DMS53 (cell line): Measurements from ENCODE around the gene NWD2.
"Not testable (repeated sequence)": the region's sequence is repeated elsewhere in the genome, so short reads cannot be mapped to it uniquely, and the experiment has no call there.

Source experiments
- DNase-seq: peaks from one replicate; lab custom pipeline; 2025; lab: John Stamatoyannopoulos, UW

Gene NWD2

DNA sequence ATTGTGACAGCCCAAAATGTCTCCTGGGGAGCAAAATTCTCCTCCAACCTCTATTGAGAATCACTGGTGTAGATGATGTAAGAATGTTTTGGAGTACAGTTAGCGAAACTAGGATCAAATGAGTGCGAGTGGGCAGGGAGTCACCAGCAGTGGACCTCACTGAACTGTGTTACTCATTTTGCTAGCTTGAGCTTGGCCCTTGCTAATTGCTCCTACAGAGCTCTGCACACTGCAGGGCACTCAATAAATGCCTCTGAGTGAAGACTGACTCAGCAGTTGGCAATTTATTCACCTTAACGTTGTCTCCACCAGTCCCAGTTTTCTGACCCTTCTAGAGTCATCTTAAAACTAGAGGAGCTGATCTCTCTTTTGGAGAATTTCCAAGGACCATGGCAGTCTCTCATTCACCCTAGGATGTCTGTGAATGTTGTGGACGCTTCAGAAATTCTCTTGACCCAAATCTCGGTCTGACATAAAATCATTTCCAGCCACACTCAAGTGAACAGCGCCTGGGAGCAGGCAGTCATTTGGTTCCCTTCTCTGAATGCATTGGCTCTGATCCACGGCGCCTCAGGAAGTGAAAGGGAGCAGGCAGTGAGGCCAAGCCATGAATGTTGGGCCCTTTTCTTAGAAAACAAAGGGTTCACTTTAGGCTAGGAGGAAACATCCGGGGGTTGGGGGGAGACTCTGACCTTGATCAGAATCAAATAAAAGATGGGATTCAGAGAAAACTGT is 148.1 kb downstream of the NWD2 start:
- no peak for DNase-seq

DNA sequence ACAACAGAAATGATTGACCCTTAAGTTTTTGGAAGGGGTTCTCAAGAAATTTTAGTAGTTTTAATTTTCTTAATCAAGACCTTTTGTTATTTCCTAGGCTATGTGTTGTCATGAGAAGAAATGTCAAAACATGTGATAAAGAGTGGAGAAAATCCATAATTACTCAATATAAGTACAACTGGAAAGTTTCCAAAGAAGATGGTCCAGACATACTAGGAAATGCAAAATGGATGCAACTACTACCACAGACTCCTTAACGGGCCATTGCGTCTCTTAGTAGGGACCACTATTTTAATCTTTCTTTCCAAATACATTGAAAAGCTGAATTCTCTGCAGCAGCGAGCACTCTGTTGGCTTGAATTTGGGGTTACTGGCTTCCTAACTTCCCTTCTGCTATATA is 148.8 kb downstream of the NWD2 start:
- DNase-seq: no peak

- DNase-seq: no peak
Observed at GRCh38 chr4:37393889-37394288, 149.3 kb downstream of the NWD2 start.

DNA sequence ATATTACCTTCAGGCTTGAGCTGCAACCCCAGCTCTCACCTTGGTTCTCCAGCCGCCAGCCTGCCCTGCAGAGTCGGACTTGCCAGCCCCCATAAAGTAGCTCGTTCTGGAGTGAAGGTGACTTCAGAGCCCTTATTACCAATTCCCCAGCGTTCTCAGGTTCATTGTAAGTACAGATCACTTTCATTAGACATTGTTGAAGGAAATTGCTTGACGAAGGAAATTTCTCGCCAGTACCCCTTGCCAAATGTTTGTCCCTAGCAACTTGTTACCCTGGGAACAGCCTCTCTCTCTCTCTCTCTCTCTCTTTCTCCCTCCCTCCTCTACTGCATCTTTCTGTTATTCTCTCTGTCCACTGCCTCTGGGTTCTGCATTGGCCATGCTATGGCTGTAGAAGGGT is 153.0 kb downstream of the NWD2 start:
- DNase-seq: no peak

DNA sequence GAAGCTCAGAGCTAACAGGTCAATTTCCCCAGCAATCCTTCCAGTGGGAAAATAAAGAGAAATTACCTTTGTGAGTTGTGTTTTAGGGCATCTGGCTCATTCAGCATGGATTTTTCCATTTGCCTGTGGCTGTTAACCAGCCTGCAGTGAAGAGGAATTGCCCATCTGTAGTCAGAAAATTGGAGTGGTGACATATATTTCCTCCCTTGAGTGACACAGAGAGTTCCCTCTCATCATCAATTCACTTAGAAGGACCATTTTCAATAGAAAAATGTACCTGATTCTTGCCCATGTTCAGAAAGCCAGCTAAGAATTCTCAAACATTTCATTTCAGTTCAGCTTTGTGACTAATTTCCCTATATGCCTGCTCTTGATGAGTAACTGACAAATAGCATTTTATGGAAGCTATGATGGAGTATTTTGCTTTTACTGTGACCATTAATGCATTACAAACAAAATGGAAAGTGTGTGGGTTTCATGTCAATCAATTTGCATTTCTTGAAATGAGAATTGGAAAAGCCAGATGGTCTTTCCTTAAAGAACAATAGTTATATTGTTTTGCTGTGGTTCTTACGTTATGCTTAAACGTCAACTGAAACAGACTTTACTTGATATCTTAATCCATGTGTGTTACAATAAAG is 155.8 kb downstream of the NWD2 start:
- DNase-seq: no peak

DNA sequence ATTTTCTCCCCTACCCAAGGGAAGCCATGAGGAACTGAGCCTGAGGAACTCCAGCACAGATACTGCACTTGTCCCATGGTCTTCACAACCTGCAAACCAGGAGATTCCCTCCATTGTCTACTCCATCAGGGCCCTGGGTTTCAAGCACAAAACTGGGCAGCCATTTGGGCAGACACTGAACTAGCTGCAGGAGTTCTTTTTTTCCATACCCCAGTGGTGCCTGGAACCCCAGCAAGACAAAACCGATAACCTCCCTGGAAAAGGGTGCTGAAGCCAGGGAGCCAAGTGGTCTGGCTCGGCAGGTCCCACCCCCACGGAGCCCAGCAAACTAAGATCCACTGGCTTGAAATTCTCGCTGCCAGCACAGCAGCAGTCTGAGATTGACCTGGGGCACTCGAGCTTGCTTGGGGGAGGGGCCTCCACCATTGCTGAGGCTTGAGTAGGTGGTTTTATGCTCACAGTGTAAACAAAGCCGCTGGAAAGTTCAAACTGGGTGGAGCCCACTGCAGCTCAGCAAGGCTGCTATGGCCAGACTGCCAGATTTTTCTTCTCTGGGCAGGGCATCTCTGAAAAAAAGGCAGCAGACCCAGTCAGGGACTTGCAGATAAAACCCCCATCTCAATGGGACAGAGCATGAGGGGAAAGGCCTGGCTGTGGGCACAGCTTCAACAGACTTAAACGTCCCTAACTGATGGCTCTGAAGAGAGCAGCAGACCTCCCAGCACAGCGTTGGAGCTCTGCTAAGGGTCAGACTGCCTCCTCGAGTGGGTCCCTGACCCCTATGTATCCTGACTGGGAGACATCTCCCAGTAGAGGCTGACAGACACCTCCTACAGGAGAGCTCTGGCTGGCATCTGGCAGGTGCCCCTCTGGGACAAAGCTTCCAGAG is 163.6 kb downstream of the NWD2 start:
- peak; percentile 83 for DNase-seq

GRCh38 chr4:37413612-37414011 is 169.1 kb downstream of the NWD2 start:
- not testable (repeated sequence) for DNase-seq

DNA sequence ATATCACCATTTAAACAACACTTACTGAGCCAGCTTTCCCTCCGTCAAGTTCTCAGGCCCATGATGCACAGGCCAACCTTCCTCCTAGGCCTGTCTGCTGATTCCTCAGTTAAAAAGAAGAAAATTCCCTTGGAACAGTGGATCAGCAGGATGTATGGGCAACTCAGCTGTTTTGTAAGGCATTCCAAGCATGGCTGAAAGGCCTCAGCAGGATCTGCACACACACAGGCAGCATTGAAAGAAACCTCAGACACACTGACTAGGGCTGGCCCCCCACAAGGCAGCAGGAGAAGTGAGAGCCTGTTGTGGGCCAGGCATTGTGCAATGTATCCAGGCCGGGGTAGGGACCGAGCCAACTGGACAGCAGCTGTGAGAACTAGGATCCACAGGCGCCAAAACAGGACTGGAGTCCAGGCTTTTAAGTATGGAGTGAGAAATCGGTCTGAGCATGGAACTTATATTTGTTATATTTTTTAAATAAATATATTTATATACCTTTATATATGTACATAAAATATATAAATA is 171.4 kb downstream of the NWD2 start:
- DNase-seq: no peak

DNA sequence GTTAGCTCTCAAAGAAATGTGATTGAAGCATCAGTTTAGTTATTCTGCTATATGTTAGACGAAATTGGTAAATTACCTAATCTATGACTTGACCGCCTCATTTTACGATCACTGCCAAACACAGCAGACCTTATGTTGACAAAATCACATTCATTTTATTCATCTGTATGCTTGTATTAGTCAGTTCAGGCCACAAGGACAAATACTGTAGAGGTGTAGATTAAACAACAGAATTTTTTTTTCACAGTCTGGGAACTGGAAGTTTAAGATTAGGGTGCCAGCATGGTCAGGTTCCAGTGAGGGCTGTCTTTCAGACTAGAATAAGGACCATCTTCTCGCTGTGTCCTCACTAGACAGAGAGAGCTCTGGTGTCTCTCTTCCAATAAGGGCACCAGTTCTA is 177.1 kb downstream of the NWD2 start:
- peak; percentile 40 for DNase-seq

DNA sequence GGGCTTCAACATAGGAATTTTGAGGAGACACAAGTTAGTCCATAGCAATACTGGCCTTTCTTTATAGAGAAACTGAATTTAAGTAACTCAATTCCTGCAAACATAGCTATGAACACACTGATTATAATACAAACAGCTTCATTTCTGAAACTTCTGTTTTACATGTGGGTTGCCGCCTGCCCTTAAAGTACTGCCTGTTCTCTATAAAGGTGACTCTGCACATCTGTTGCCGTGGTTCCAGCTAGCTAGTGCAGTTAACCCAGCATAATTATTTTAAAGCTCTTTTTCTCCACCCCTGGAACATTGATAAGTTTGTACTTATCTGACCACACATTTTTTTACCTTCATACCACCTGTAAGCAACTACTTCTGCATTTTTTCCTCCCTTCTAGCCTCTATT is 177.6 kb downstream of the NWD2 start:
- DNase-seq: peak; percentile 70

DNA sequence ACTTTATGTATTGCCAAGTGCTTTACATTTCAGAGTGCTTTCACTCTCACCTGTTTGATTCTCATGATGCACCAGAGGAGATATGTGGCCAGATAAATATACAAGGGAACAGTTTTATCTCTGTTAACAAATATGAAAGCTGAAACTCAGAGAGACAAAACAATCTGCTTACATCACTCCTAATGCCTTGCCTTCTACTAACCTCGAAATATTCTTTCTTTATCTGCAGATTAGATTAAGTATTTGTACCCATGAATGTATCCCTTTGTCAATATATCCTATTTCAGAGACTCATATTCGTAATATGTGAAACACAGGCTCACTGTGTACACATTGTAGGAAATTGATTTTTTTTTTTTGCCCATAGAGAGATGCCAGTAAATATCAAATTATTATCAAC is 178.1 kb downstream of the NWD2 start:
- DNase-seq: peak; percentile 92

DNA sequence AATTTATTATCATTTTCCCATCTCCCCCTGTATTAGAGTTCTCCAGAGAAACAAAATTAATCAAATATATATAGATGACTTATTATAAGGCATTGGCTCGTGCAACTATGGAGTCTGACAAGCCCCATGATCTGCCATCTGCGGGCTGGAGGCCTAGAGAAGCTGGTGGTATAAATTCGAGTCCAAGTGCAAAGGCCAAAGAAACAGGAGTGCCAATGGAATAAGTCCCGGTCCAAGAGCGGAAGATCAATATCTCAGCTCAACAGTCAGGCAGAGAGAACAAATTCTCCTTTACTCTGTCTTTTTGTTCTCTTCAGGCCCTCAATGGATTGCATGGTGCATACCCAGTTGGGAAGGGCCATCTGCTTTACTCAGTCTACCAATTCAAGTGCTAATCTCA is 178.8 kb downstream of the NWD2 start:
- DNase-seq: no peak

GRCh38 chr4:37424753-37425152 is 180.2 kb downstream of the NWD2 start:
- peak; percentile 42 for DNase-seq

DNA sequence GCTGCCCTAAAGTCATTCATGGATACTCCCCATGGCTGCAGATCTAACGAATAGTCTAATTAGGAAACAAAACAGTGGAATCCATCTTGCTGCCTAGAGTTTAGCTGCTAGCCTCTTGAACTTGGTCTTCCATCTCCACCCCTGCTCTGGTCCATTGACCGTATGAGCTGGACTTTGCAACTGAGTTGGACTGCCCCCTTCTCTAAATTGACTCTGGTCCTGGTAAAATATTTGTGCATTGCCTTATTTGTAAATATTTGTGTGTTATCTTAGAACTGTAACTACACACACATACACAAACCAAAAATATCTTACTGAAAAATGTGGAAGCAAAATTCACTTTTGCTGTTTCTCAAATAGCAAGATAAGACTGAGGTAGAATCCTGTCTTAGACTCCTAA is 181.3 kb downstream of the NWD2 start:
- no peak for DNase-seq

DNA sequence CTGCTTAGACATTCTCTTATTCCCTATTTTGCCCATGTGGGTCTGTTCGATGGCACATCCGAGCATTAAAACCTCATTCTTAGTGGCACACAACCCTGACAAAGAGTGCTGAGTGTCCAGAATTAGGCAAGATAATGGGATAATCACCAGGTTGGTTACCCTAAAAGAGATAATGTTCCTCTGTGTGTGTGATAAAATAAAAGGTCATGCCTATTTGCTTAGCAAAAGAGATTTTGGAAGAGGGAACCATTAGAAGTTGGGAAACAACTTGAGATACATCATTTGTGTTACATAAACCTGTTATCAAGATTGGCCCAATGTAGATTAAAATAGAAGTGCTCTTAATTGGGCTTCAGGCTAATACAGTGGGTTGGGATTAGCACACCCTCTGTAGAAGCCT is 182.7 kb downstream of the NWD2 start:
- no peak for DNase-seq

- peak; percentile 50 for DNase-seq
Observed at GRCh38 chr4:37429906-37430305, 185.4 kb downstream of the NWD2 start.

DNA sequence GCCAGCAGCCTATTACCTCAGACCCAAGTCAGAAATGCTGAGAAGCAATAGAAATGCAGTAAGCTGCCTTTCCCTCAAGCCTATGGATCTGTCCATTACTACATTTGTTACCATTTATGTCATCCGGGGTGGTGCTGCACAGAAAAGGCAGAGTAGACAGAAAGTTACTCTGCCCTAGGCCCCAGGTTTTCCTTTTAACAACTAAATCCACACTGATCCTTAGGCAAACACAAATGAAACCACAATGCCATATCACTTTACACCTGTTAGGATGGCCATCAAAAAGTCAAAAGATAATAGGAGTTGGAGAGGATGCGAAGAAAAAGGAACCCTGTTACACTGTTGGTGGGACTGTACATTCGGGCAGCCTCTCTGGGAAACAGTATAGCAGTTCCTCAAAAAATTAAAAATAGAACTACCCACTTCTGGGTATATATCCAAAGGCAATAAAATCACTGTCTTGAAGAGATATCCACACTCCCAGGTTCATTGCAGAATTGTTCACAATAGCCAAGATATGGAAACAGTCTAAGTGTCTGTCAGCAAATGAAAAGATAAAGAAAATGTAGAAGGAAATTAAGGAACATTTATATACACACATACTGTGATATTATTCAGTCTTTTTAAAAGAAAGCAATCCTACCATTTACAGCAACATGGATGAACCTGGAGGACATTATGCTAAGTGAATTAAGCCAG is 186.3 kb downstream of the NWD2 start:
- DNase-seq: peak; percentile 96

DNA sequence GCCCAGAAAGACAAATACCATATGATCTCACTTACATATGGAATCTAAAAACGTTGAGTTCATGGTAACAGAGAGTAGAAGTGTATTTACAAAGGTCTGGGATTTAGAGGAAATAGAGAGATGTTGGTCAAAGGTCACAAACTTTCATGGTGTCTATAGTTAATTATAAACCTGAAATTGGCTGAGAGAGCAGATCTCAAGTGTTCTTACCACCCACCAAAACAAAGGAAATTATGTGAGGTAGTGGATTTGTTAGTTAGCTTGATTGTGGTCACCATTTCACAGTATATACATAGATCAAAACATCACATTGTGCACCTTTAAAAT is 186.8 kb downstream of the NWD2 start:
- DNase-seq: peak; percentile 95

DNA sequence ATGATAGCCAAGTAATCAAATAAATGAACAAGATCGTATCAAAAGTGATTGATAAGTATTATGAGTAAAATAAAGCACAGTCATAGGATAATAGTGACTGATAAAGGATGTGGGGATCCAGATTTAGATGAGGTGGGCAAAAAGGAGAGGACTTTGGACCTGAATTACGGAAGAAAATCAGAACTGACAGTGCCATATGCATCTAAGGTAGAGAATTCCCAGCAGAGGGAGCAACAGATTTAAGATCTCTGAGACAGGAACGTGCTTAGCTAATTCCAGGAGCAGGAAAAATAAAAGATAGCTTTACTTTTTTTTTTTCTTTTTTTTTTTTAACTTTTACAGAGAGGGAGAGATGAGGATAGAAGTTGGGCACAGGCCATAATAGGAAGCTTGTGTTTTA is 189.9 kb downstream of the NWD2 start:
- peak; percentile 55 for DNase-seq

DNA sequence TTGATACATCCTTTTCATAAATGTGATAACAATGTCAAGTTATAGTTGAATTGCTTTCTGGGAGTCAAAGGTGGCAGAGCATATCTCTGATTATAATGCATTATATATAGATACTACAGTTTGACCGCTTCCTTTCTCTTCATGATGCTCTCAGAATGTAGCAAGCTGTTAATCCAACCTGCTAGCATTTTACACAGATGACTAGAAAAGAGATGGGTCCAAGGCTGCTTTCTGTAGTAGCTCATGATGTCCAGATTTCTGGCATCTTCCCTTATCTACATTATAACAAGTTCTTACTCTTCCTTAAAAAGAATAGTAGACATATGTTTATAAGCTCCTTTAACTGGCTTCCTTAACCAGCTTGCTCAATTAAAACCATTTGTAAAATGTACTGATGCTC is 192.0 kb downstream of the NWD2 start:
- DNase-seq: no peak

- DNase-seq: peak; percentile 24
Observed at GRCh38 chr4:37437163-37437562, 192.6 kb downstream of the NWD2 start.
